Neural progenitor cell (in vitro differentiated cells): ENCODE results near the gene MYLK. TPM values are rescaled to one million over a fixed set of nuclear protein-coding genes. Genes with fewer than 3 reads are reported as not detected.

Source experiments
- DNase-seq: peaks from one replicate; pipeline ENCODE4 v3.0.0-alpha.2; 2016; ENCODE audit warnings: low spot score
- H2AFZ ChIP-seq: fragments of 200-600 bp; sonication (generic); replicated peaks from 2 replicates; pipeline ENCODE4 v1.6.1; 2016; ENCODE audit warnings: antibody characterized with exemption
- H3F3A ChIP-seq: fragments of 200-600 bp; sonication (generic); 2 replicates; pipeline ENCODE4 v1.6.1; 2016; ENCODE audit warnings: antibody characterized with exemption, low read depth
- H3K27ac ChIP-seq: fragments of 200-600 bp; sonication (generic); 2 replicates; pipeline ENCODE4 v1.5.1; 2016; ENCODE audit warnings: mild to moderate bottlenecking
- H3K27me3 ChIP-seq: fragments of 200-600 bp; sonication (generic); 2 replicates; pipeline ENCODE4 v1.6.1; 2016; ENCODE audit warnings: mild to moderate bottlenecking, moderate library complexity
- H3K36me3 ChIP-seq: fragments of 200-600 bp; sonication (generic); 2 replicates; pipeline ENCODE4 v1.5.1; 2016
- H3K4me1 ChIP-seq: fragments of 200-600 bp; sonication (generic); 2 replicates; pipeline ENCODE4 v1.6.1; 2016; ENCODE audit warnings: mixed run types
- H3K4me2 ChIP-seq: fragments of 200-600 bp; sonication (generic); 2 replicates; pipeline ENCODE4 v1.6.1; 2016
- H3K4me3 ChIP-seq: fragments of 200-600 bp; sonication (generic); 2 replicates; pipeline ENCODE4 v1.5.1; 2016
- H3K79me2 ChIP-seq: fragments of 200-600 bp; sonication (generic); 2 replicates; pipeline ENCODE4 v1.6.1; 2016; ENCODE audit warnings: low read depth
- H3K9ac ChIP-seq: fragments of 200-600 bp; sonication (generic); 2 replicates; pipeline ENCODE4 v1.6.1; 2016
- H3K9me3 ChIP-seq: fragments of 200-600 bp; sonication (generic); 2 replicates; pipeline ENCODE4 v1.5.1; 2016; ENCODE audit warnings: low read depth
- H4K20me1 ChIP-seq: fragments of 200-600 bp; sonication (generic); 2 replicates; pipeline ENCODE4 v1.6.1; 2016; ENCODE audit warnings: low read depth
- H3K27ac Mint-ChIP-seq: 3 replicates; pipeline ENCODE4 v1.8.0; 2021; ENCODE audit warnings: mixed read lengths
- H3K27me3 Mint-ChIP-seq: 2 replicates; pipeline ENCODE4 v1.8.0; 2022; ENCODE audit warnings: low read depth, mild to moderate bottlenecking, inconsistent platforms, moderate library complexity, mixed read lengths; ENCODE audit not compliant: insufficient read depth
- H3K36me3 Mint-ChIP-seq: 3 replicates; pipeline ENCODE4 v1.8.0; 2021; ENCODE audit warnings: mixed read lengths
- H3K4me1 Mint-ChIP-seq: 3 replicates; pipeline ENCODE4 v1.8.0; 2021; ENCODE audit warnings: mixed read lengths
- H3K4me3 Mint-ChIP-seq: 3 replicates; pipeline ENCODE4 v1.8.0; 2021; ENCODE audit warnings: mild to moderate bottlenecking, moderate library complexity, mixed read lengths
- H3K9me3 Mint-ChIP-seq: 3 replicates; pipeline ENCODE4 v1.8.0; 2020; ENCODE audit warnings: mixed read lengths
- EZH2 ChIP-seq: fragments of 200-600 bp; sonication (generic); IDR thresholded peaks from 2 replicates; pipeline ENCODE4 v1.6.1; 2017; ENCODE audit warnings: antibody characterized with exemption, mild to moderate bottlenecking, moderate library complexity
- EZH2phosphoT487 ChIP-seq: fragments of 200-600 bp; sonication (generic); IDR thresholded peaks from 2 replicates; pipeline ENCODE4 v1.6.1; 2017; ENCODE audit warnings: antibody characterized with exemption
- total RNA-seq: library from RNA; depleted of rRNA; stranded (reverse); fragments of >200 nt; gene quantifications from 2 replicates; pipeline ENCODE4 v1.2.3, GENCODE V29; 2015; ENCODE audit warnings: low replicate concordance
- TF ChIP-seq, protein P1 (sequence below): fragments of 200-600 bp; sonication (generic); IDR thresholded peaks from 2 replicates; pipeline ENCODE4 v1.5.1; 2017; ENCODE audit warnings: antibody characterized with exemption, mild to moderate bottlenecking

The MYLK gene
- total RNA-seq, 1 donor from 2014 or later: 28.4 TPM

DNA sequence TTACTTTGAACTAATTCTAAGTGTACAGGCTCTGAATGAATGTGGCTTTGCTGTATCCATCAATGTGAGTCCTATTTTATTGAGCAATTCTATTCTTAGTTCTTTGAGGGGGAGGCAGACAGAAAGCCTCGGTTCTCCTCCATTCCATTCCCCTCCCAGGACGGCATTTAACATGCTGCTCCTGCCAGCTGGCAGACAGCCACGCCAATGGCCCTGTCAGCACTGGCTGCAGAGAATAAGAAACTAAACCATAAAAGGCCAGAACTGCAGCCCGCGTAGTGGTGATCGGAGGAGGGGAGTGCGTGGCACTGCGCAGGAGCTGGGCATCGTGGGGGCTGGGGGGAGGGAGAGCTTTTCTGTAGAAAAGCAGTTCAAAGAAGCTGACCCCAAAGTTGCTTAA is 223.2 kb downstream of the MYLK start:
- Histone ChIP-seq H3K4me1 (no peaks in the 10 kb centered on the region), H2AFZ (no peak overlapping the region), H3K27ac (no peak overlapping the region), H4K20me1 (no peaks in the 10 kb centered on the region), H3K9me3 (no peaks in the 10 kb centered on the region), H3K4me2 (no peak overlapping the region), H3K4me3 (no peak overlapping the region), H3K36me3 (peaks cover 5% of the 10 kb centered on the region), H3K9ac (no peak overlapping the region), H3K27me3 (no peaks in the 10 kb centered on the region), H3K79me2 (no peaks in the 10 kb centered on the region), H3F3A (no peaks in the 10 kb centered on the region)
- no peak overlapping the region for H3K4me3 Mint-ChIP-seq
- H3K4me1 Mint-ChIP-seq: peaks cover 6% of the 10 kb centered on the region
- peaks cover 7% of the 10 kb centered on the region for H3K9me3 Mint-ChIP-seq
- peak overlapping the region; percentile 78 for H3K27ac Mint-ChIP-seq
- H3K27me3 Mint-ChIP-seq: peaks cover 5% of the 10 kb centered on the region
- no peak for DNase-seq
- TF ChIP-seq, protein P1, sequence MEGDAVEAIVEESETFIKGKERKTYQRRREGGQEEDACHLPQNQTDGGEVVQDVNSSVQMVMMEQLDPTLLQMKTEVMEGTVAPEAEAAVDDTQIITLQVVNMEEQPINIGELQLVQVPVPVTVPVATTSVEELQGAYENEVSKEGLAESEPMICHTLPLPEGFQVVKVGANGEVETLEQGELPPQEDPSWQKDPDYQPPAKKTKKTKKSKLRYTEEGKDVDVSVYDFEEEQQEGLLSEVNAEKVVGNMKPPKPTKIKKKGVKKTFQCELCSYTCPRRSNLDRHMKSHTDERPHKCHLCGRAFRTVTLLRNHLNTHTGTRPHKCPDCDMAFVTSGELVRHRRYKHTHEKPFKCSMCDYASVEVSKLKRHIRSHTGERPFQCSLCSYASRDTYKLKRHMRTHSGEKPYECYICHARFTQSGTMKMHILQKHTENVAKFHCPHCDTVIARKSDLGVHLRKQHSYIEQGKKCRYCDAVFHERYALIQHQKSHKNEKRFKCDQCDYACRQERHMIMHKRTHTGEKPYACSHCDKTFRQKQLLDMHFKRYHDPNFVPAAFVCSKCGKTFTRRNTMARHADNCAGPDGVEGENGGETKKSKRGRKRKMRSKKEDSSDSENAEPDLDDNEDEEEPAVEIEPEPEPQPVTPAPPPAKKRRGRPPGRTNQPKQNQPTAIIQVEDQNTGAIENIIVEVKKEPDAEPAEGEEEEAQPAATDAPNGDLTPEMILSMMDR: no peak
- TF ChIP-seq EZH2: no peak
- no peak for TF ChIP-seq EZH2phosphoT487
- peaks cover 57% of the 10 kb centered on the region for H3K36me3 Mint-ChIP-seq

DNA sequence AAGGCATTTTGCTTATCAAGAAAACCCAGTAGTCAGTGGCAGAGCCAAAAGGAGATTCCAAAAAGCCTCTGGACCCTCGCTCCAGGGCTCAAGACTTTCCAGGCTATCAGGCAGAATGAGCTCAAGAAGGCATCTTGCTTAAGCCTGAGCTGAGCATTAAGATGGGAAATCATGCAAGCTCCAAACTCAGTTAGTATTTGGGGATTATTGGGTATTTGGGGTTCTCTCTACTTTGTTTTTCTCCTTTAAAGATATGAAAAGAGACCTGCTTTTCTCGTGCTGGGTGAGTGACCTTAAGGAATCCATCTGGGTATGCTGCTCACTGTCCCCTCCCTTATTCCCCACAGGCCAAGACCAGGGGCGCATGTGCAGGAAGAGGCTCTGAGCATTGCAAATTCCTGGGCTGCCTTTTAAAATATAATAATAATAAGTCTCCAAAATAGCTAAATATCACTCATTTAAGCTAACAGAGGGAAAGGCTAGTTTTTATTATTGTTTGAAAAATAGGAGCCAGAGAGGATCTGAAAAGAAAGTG is 223.9 kb downstream of the MYLK start:
- peaks cover 5% of the 10 kb centered on the region for H3K36me3 ChIP-seq
- no peak overlapping the region for H3K27ac Mint-ChIP-seq
- H3K79me2 ChIP-seq: no peaks in the 10 kb centered on the region
- peaks cover 7% of the 10 kb centered on the region for H3K9me3 Mint-ChIP-seq
- H3K9me3 ChIP-seq: no peaks in the 10 kb centered on the region
- no peak overlapping the region for H3K4me2 ChIP-seq
- no peak overlapping the region for H3K27ac ChIP-seq
- H3K27me3 Mint-ChIP-seq: peaks cover 5% of the 10 kb centered on the region
- DNase-seq: no peak
- peaks cover 57% of the 10 kb centered on the region for H3K36me3 Mint-ChIP-seq
- H3K4me3 Mint-ChIP-seq: no peak overlapping the region
- no peaks in the 10 kb centered on the region for H3K27me3 ChIP-seq
- H3K4me1 ChIP-seq: no peaks in the 10 kb centered on the region
- TF ChIP-seq EZH2phosphoT487 (no peak), EZH2 (no peak)
- TF ChIP-seq, protein P1: no peak
- H3K9ac ChIP-seq: no peak overlapping the region
- no peak overlapping the region for H3K4me3 ChIP-seq
- no peaks in the 10 kb centered on the region for H3F3A ChIP-seq
- no peak overlapping the region for H2AFZ ChIP-seq
- H4K20me1 ChIP-seq: no peaks in the 10 kb centered on the region
- peaks cover 6% of the 10 kb centered on the region for H3K4me1 Mint-ChIP-seq

DNA sequence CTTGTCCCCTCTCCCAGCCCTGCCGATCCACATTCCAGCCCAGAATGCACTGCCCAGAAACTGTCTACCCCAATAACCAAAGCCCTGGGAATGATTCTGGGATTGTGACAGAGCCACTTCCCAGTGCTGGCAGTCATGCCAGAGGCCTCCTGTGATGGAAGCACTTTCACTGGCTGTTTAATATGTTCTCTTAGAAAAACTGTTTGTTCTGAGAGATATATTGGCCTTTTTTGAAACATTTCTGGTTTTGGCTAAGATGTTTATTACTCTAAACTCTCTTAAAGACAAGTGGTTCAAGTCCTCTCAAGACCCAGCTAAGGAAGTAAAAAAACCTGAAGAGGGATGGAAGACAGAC is 225.3 kb downstream of the MYLK start:
- H3K4me3 ChIP-seq: no peak overlapping the region
- H3K4me1 Mint-ChIP-seq: peaks cover 8% of the 10 kb centered on the region
- H3K9ac ChIP-seq: no peak overlapping the region
- no peak overlapping the region for H3K27ac Mint-ChIP-seq
- H3K36me3 ChIP-seq: peaks cover 5% of the 10 kb centered on the region
- H4K20me1 ChIP-seq: no peaks in the 10 kb centered on the region
- no peak for DNase-seq
- H3K27ac ChIP-seq: no peak overlapping the region
- H3K36me3 Mint-ChIP-seq: peaks cover 58% of the 10 kb centered on the region
- no peak overlapping the region for H3K4me2 ChIP-seq
- H3F3A ChIP-seq: no peaks in the 10 kb centered on the region
- H3K27me3 ChIP-seq: no peaks in the 10 kb centered on the region
- peaks cover 7% of the 10 kb centered on the region for H3K9me3 Mint-ChIP-seq
- H2AFZ ChIP-seq: no peak overlapping the region
- H3K9me3 ChIP-seq: no peaks in the 10 kb centered on the region
- no peaks in the 10 kb centered on the region for H3K4me1 ChIP-seq
- H3K4me3 Mint-ChIP-seq: no peak overlapping the region
- peaks cover 5% of the 10 kb centered on the region for H3K27me3 Mint-ChIP-seq
- H3K79me2 ChIP-seq: no peaks in the 10 kb centered on the region
- TF ChIP-seq, protein P1: no peak
- no peak for TF ChIP-seq EZH2
- TF ChIP-seq EZH2phosphoT487: no peak
